Panc1 (cell line): Measurements from ENCODE around the gene SPATA32. TPM values are rescaled to one million over a fixed set of nuclear protein-coding genes. Genes with fewer than 3 reads are reported as not detected.

Experiments used
- ATAC-seq: fragments of 200-7000 bp; cut with Tn5 transposase; 2 replicates; pipeline ENCODE4 v1.9.1; 2020; ENCODE audit warnings: mild to moderate bottlenecking, moderate library complexity
- BruUV-seq: library from RNA; stranded (reverse); fragments of 400-500 nt; replicated peaks from 2 replicates; lab custom pipeline; 2021; lab: Mats Ljungman, UMichigan
- CTCF ChIA-PET: fragments of 300-600 bp; sonication (Branson Sonifier 250); formaldehyde crosslinking; loops from one replicate; lab custom pipeline; 2022; ENCODE audit warnings: antibody characterized with exemption; lab: Charles Lee
- POLR2A ChIA-PET: fragments of 300-600 bp; sonication (Branson Sonifier 250); formaldehyde crosslinking; loops from one replicate; lab custom pipeline; 2022; ENCODE audit warnings: antibody characterized with exemption; lab: Charles Lee
- DNase-seq: peaks from one replicate; pipeline ENCODE4 v3.0.0-alpha.2; 2010; ENCODE audit warnings: low read depth, low spot score
- H3K27ac ChIP-seq: 2 replicates; pipeline ENCODE4 v1.5.1; 2011; ENCODE audit warnings: mild to moderate bottlenecking, low read length, inconsistent platforms
- H3K27me3 ChIP-seq: fragments of 200-500 bp; sonication (Bioruptor generic); 2 replicates; pipeline ENCODE4 v1.6.0; 2014; ENCODE audit warnings: low read length, inconsistent platforms; ENCODE audit not compliant: control insufficient read depth, insufficient read depth
- H3K36me3 ChIP-seq: fragments of 200-500 bp; sonication (Bioruptor generic); 2 replicates; pipeline ENCODE4 v1.5.1; 2014; ENCODE audit warnings: inconsistent platforms, mild to moderate bottlenecking, low read length, moderate library complexity; ENCODE audit not compliant: control insufficient read depth, insufficient read depth
- H3K4me1 ChIP-seq: 2 replicates; pipeline ENCODE4 v1.5.1; 2011; ENCODE audit warnings: inconsistent platforms, mild to moderate bottlenecking, low read length, moderate library complexity; ENCODE audit not compliant: control insufficient read depth, insufficient read depth
- H3K4me3 ChIP-seq, 2 experiments: 2 replicates each; pipeline ENCODE4 v1.5.1; 2011 to 2012; ENCODE audit warnings: low read depth in 2 of 2, low read length in 2 of 2, mild to moderate bottlenecking in 2 of 2, inconsistent platforms in 1 of 2, moderate library complexity in 1 of 2
- H3K9me3 ChIP-seq: fragments of 200-500 bp; sonication (Bioruptor generic); 2 replicates; pipeline ENCODE4 v1.5.1; 2014; ENCODE audit warnings: low read depth, mild to moderate bottlenecking, inconsistent platforms, low read length, moderate library complexity; ENCODE audit not compliant: control insufficient read depth, insufficient read depth
- CTCF ChIP-seq: fragments of 450-650 bp; IDR thresholded peaks from 2 replicates; pipeline ENCODE4 v1.5.1; 2017; ENCODE audit warnings: mild to moderate bottlenecking
- POLR2AphosphoS5 ChIP-seq: IDR thresholded peaks from 2 replicates; pipeline ENCODE4 v1.6.1; 2012; ENCODE audit warnings: mild to moderate bottlenecking, low read depth, low read length, moderate library complexity
- REST ChIP-seq, 2 experiments: IDR thresholded peaks; 2 replicates each; pipeline ENCODE4 v1.6.1; 2011 to 2012; ENCODE audit warnings: low read depth in 2 of 2, control low read depth in 1 of 2, low read length in 1 of 2, mild to moderate bottlenecking in 1 of 2, moderate library complexity in 1 of 2; ENCODE audit not compliant: insufficient read depth in 1 of 2
- SIN3A ChIP-seq: IDR thresholded peaks from 2 replicates; pipeline ENCODE4 v1.6.1; 2012; ENCODE audit warnings: low read depth, mild to moderate bottlenecking, low read length, moderate library complexity, borderline replicate concordance; ENCODE audit not compliant: insufficient read depth
- TCF7L2 ChIP-seq: IDR thresholded peaks from 2 replicates; pipeline ENCODE4 v1.6.1; 2011; ENCODE audit warnings: mild to moderate bottlenecking, low read depth, low read length, inconsistent platforms
- in situ Hi-C: cut with HindIII; loops from 2 replicates; pipeline ENCODE4 v1.10.0; 2016; ENCODE audit warnings: low sequenced_read_pairs, low pct_unique_long_range_greater_than_20kb
- intact Hi-C: fragments of 100-400 bp; cut with micrococcal nuclease; formaldehyde crosslinking; loops from one replicate; pipeline ENCODE4 v1.10.0; 2022; ENCODE audit not compliant: unreplicated experiment
- total RNA-seq: library from RNA; stranded (reverse); gene quantifications from one replicate; pipeline ENCODE4 v1.2.1, GENCODE V29; 2021; ENCODE audit not compliant: unreplicated experiment

The SPATA32 gene
- total RNA-seq, 1 experiment from 2014 or later = 0.26 TPM

- Histone ChIP-seq H3K36me3 (peaks cover 7% of the 10 kb centered on the region), H3K4me1 (peaks cover 33% of the 10 kb centered on the region), H3K27ac (peak overlapping the region; percentile 23; the same call in 1 of the 2 replicates), H3K27me3 (no peaks in the 10 kb centered on the region), H3K9me3 (no peaks in the 10 kb centered on the region), H3K4me3 (no peak overlapping the region)
- TF ChIP-seq CTCF (no peak), POLR2AphosphoS5 (no peak), REST (IDR thresholded peaks at IDR 0.05; ENCODE audit: insufficient read depth in 1 of 2, low read depth in 2 of 2, low read length in 1 of 2) (no peak), TCF7L2 (no peak), SIN3A (no peak)
- in situ Hi-C loops (no loop called here), intact Hi-C loops (no loop called here)
- POLR2A ChIA-PET = no interaction called here
- CTCF ChIA-PET = no interaction called here
- DNase-seq (no peak), ATAC-seq (no peak)
- no TSS peak for BruUV-seq
Observed at GRCh38 chr17:45273551-45273957, 11.7 kb upstream of the SPATA32 start.

- in situ Hi-C loops = no loop called here
- intact Hi-C loops = no loop called here
- peaks cover 10% of the 10 kb centered on the region for H3K36me3 ChIP-seq
- no peak overlapping the region for H3K27ac ChIP-seq
- POLR2A ChIA-PET = no interaction called here
- ATAC-seq (no peak), DNase-seq (no peak)
- H3K4me3 ChIP-seq = no peak overlapping the region
- TF ChIP-seq POLR2AphosphoS5 (no peak), TCF7L2 (no peak), SIN3A (no peak), REST (IDR thresholded peaks at IDR 0.05; ENCODE audit: insufficient read depth in 1 of 2, low read depth in 2 of 2, low read length in 1 of 2) (no peak), CTCF (no peak)
- H3K27me3 ChIP-seq = no peaks in the 10 kb centered on the region
- peaks cover 37% of the 10 kb centered on the region for H3K4me1 ChIP-seq
- BruUV-seq = no TSS peak
- no peaks in the 10 kb centered on the region for H3K9me3 ChIP-seq
- CTCF ChIA-PET = interaction anchor here (1.0 kb wide), 1 partner anchor 29 kb away, joined by 3 read pairs; no protein-coding TSS in a partner anchor
Observed at GRCh38 chr17:45271603-45272002, 9.7 kb upstream of the SPATA32 start.
